Liver (tissue), 9 donors: ENCODE measurements around the gene DNAH17. TPM values are rescaled to one million over a fixed set of nuclear protein-coding genes. Genes with fewer than 3 reads are reported as not detected.
A peak's percentile ranks its signal among the peaks of the same experiment; 100 is the strongest.

Source experiments
- DNase-seq: peaks from one replicate; pipeline ENCODE4 v3.0.0-alpha.2; 2017; ENCODE audit warnings: low spot score
- H3K27ac ChIP-seq, 2 donors: one replicate each; pipeline ENCODE4 v1.7.0; 2013; ENCODE audit warnings: inconsistent platforms in 2 of 2, low read length in 2 of 2, control low read depth in 1 of 2, low read depth in 1 of 2, mild to moderate bottlenecking in 1 of 2
- H3K27me3 ChIP-seq, 4 donors: one replicate each; pipeline versions ENCODE4 v1.6.1 to v1.7.0; 2013; ENCODE audit warnings: low read length in 3 of 4, inconsistent platforms in 1 of 4, mild to moderate bottlenecking in 1 of 4, moderate library complexity in 1 of 4; ENCODE audit not compliant: control insufficient read depth in 4 of 4, insufficient read depth in 4 of 4
- H3K36me3 ChIP-seq, 4 donors: one replicate each; pipeline versions ENCODE4 v1.6.1 to v1.7.0; 2013; ENCODE audit warnings: low read length in 3 of 4, mild to moderate bottlenecking in 3 of 4, low read depth in 1 of 4, moderate library complexity in 1 of 4; ENCODE audit not compliant: control insufficient read depth in 4 of 4, insufficient read depth in 3 of 4
- H3K4me1 ChIP-seq, 4 donors: one replicate each; pipeline versions ENCODE4 v1.6.1 to v1.7.0; 2013; ENCODE audit warnings: low read length in 3 of 4, mild to moderate bottlenecking in 3 of 4, moderate library complexity in 1 of 4; ENCODE audit not compliant: control insufficient read depth in 4 of 4, insufficient read depth in 4 of 4
- H3K4me3 ChIP-seq, 3 donors: one replicate each; pipeline versions ENCODE4 v1.6.1 to v1.7.0; 2013; ENCODE audit warnings: low read length in 3 of 3, control low read depth in 1 of 3, low read depth in 1 of 3, mild to moderate bottlenecking in 1 of 3
- H3K9ac ChIP-seq, 2 donors: one replicate each; pipeline ENCODE4 v1.7.0; 2013; ENCODE audit warnings: low read length in 2 of 2, mild to moderate bottlenecking in 2 of 2, moderate library complexity in 2 of 2, control low read depth in 1 of 2, low read depth in 1 of 2
- H3K9me3 ChIP-seq, 4 donors: one replicate each; pipeline versions ENCODE4 v1.6.1 to v1.7.0; 2013; ENCODE audit warnings: low read length in 3 of 4; ENCODE audit not compliant: control insufficient read depth in 4 of 4
- EGR1 ChIP-seq, 2 donors: IDR thresholded peaks; 2 replicates each; pipeline ENCODE4 v1.6.1; 2016 to 2018; ENCODE audit warnings: antibody characterized with exemption in 2 of 2, low read depth in 2 of 2
- FOXA1 ChIP-seq: IDR thresholded peaks from 2 replicates; pipeline ENCODE4 v1.6.1; 2016; ENCODE audit warnings: antibody characterized with exemption
- FOXA2 ChIP-seq: IDR thresholded peaks from 2 replicates; pipeline ENCODE4 v1.6.1; 2016; ENCODE audit warnings: antibody characterized with exemption
- GABPA ChIP-seq, 2 donors: IDR thresholded peaks in 1 of 2; conservative IDR thresholded peaks in 1 of 2; 2 replicates each; pipeline ENCODE4 v1.6.1; 2016; ENCODE audit warnings: antibody characterized with exemption in 2 of 2, mild to moderate bottlenecking in 1 of 2, moderate library complexity in 1 of 2
- HNF4A ChIP-seq, 2 donors: conservative IDR thresholded peaks; 2 replicates each; pipeline ENCODE4 v1.6.1; 2016; ENCODE audit warnings: antibody characterized with exemption in 2 of 2, mild to moderate bottlenecking in 2 of 2
- JUND ChIP-seq, 2 donors: IDR thresholded peaks; 2 replicates each; pipeline ENCODE4 v1.6.1; 2016; ENCODE audit warnings: antibody characterized with exemption in 2 of 2
- NR2F2 ChIP-seq: IDR thresholded peaks from 2 replicates; pipeline ENCODE4 v1.6.1; 2016; ENCODE audit warnings: antibody characterized with exemption
- RAD21 ChIP-seq, 2 donors: IDR thresholded peaks; 2 replicates each; pipeline ENCODE4 v1.6.1; 2016; ENCODE audit warnings: antibody characterized with exemption in 2 of 2, mild to moderate bottlenecking in 2 of 2
- RXRA ChIP-seq, 2 donors: IDR thresholded peaks; 2 replicates each; pipeline ENCODE4 v1.6.1; 2017 to 2018; ENCODE audit warnings: antibody characterized with exemption in 2 of 2, mild to moderate bottlenecking in 1 of 2
- SP1 ChIP-seq: IDR thresholded peaks from 2 replicates; pipeline ENCODE4 v1.6.1; 2018; ENCODE audit warnings: antibody characterized with exemption, mild to moderate bottlenecking
- TAF1 ChIP-seq: conservative IDR thresholded peaks from 2 replicates; pipeline ENCODE4 v1.6.1; 2016; ENCODE audit warnings: antibody characterized with exemption, mild to moderate bottlenecking
- YY1 ChIP-seq: IDR thresholded peaks from 2 replicates; pipeline ENCODE4 v1.6.1; 2016; ENCODE audit warnings: antibody characterized with exemption, mild to moderate bottlenecking
- WGBS: extraction: QIAGEN DNeasy Blood & Tissue Kit; methylation state at CpG from one replicate; pipeline ENCODE4 v1.1.7; 2013; 5-methylcytosine and 5-hydroxymethylcytosine counted together
- polyA plus RNA-seq, 2 donors: library from polyadenylated mRNA; stranded (reverse) in 1 of 2; unstranded in 1 of 2; fragments of 200-250 nt in 1 of 2; fragments of >200 nt in 1 of 2; fragmentation: Nextera tagmentation in 1 of 2; extraction: Ambion mirVana in 1 of 2; gene quantifications; one replicate each; pipeline versions ENCODE4 v1.2.1 to v1.2.3, GENCODE V29; 2013 to 2015
- total RNA-seq, 2 donors: library from RNA; depleted of rRNA; stranded (reverse); fragments of >200 nt; gene quantifications; one replicate each; pipeline ENCODE4 v1.2.3, GENCODE V29; 2014
- TF ChIP-seq, protein P1 (sequence below): IDR thresholded peaks from 2 replicates; pipeline ENCODE4 v1.6.1; 2016; ENCODE audit warnings: antibody characterized with exemption
- TF ChIP-seq, protein P2 (sequence below): IDR thresholded peaks from 2 replicates; pipeline ENCODE4 v1.6.1; 2016; ENCODE audit warnings: antibody characterized with exemption, mild to moderate bottlenecking
- TF ChIP-seq, protein P3 (sequence below): fragments of 150-350 bp; IDR thresholded peaks from 2 replicates; pipeline ENCODE4 v1.5.1; 2017; ENCODE audit warnings: improper control_type of control experiment, low read depth, low read length; ENCODE audit not compliant: missing input control
- TF ChIP-seq, protein P4 (sequence below): IDR thresholded peaks from 2 replicates; pipeline ENCODE4 v1.6.1; 2016; ENCODE audit warnings: antibody characterized with exemption
- TF ChIP-seq, protein P5 (sequence below): IDR thresholded peaks from 2 replicates; pipeline ENCODE4 v1.6.1; 2016; ENCODE audit warnings: antibody characterized with exemption
- donor health status: healthy.
- donor health status: healthy.
- donor health status: healthy.
- donor health status: healthy.
- donor health status: healthy.

DNAH17 gene
- total and polyA plus RNA-seq, 4 donors: 0.09 to 0.79 TPM; not detected in 2

DNA sequence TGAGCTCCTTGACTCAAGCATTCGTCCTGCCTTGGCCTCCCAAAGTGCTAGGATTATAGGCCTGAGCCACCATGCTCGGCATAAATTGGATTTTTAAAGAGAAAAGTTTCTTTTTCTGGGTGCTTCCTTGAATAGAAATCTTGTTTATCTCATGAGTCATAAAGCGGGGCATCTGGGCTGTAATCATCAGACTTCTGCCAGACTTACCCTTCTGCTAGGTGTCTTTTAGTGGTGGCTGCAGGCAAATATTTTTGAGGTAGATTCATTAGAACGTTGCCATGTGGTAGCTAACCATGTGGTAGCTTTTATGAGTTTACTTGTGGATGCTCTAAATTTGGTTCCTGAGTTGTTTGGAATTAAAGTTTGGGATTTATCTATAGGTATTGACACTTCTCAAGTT is 185.4 kb downstream of the DNAH17 start:
- Histone ChIP-seq H3K36me3 (peaks cover 0 to 4% (median under 1%) of the 10 kb centered on the region in 4 donors), H3K27me3 (no peaks in the 10 kb centered on the region)
- WGBS: 84% methylated on average over 4 of the region's 4 CpGs

DNA sequence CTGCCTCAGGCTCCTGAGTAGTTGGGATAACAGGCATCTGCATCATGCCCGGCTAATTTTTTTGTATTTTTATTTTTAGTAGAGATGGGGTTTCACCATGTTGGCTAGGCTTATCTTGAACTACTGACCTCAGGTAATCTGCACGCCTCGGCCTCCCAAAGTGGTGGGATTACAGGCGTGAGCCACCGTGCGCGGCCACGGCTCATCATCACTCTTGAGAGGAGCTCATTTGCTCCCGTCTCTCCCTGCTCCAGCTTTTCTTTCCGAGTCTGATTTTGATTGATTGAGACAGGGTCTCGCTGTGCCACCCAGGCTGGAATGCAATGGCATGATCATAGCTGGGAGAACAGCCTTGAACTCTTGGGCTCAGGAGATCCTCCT is 186.2 kb downstream of the DNAH17 start:
- H3K9ac ChIP-seq: no peak overlapping the region
- no peaks in the 10 kb centered on the region for H3K27me3 ChIP-seq
- no peaks in the 10 kb centered on the region for H3K9me3 ChIP-seq
- 97% methylated on average over 11 of the region's 11 CpGs for WGBS
- peaks cover 0 to 15% (median 2%) of the 10 kb centered on the region in 4 donors for H3K4me1 ChIP-seq
- no peak for DNase-seq
- no peak overlapping the region for H3K4me3 ChIP-seq
- TF ChIP-seq, protein P1, sequence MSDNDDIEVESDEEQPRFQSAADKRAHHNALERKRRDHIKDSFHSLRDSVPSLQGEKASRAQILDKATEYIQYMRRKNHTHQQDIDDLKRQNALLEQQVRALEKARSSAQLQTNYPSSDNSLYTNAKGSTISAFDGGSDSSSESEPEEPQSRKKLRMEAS: no peak
- no peak for TF ChIP-seq TAF1
- no peak for TF ChIP-seq HNF4A (conservative IDR thresholded peaks at IDR 0.05)
- TF ChIP-seq, protein P2, sequence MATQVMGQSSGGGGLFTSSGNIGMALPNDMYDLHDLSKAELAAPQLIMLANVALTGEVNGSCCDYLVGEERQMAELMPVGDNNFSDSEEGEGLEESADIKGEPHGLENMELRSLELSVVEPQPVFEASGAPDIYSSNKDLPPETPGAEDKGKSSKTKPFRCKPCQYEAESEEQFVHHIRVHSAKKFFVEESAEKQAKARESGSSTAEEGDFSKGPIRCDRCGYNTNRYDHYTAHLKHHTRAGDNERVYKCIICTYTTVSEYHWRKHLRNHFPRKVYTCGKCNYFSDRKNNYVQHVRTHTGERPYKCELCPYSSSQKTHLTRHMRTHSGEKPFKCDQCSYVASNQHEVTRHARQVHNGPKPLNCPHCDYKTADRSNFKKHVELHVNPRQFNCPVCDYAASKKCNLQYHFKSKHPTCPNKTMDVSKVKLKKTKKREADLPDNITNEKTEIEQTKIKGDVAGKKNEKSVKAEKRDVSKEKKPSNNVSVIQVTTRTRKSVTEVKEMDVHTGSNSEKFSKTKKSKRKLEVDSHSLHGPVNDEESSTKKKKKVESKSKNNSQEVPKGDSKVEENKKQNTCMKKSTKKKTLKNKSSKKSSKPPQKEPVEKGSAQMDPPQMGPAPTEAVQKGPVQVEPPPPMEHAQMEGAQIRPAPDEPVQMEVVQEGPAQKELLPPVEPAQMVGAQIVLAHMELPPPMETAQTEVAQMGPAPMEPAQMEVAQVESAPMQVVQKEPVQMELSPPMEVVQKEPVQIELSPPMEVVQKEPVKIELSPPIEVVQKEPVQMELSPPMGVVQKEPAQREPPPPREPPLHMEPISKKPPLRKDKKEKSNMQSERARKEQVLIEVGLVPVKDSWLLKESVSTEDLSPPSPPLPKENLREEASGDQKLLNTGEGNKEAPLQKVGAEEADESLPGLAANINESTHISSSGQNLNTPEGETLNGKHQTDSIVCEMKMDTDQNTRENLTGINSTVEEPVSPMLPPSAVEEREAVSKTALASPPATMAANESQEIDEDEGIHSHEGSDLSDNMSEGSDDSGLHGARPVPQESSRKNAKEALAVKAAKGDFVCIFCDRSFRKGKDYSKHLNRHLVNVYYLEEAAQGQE: no peak
- TF ChIP-seq SP1: no peak
- TF ChIP-seq, protein P3, sequence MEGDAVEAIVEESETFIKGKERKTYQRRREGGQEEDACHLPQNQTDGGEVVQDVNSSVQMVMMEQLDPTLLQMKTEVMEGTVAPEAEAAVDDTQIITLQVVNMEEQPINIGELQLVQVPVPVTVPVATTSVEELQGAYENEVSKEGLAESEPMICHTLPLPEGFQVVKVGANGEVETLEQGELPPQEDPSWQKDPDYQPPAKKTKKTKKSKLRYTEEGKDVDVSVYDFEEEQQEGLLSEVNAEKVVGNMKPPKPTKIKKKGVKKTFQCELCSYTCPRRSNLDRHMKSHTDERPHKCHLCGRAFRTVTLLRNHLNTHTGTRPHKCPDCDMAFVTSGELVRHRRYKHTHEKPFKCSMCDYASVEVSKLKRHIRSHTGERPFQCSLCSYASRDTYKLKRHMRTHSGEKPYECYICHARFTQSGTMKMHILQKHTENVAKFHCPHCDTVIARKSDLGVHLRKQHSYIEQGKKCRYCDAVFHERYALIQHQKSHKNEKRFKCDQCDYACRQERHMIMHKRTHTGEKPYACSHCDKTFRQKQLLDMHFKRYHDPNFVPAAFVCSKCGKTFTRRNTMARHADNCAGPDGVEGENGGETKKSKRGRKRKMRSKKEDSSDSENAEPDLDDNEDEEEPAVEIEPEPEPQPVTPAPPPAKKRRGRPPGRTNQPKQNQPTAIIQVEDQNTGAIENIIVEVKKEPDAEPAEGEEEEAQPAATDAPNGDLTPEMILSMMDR: no peak
- TF ChIP-seq RXRA (IDR thresholded peaks at IDR 0.05): no peak
- no peak for TF ChIP-seq JUND (IDR thresholded peaks at IDR 0.05)
- no peak for TF ChIP-seq EGR1 (IDR thresholded peaks at IDR 0.05; ENCODE audit: low read depth in 2 of 2)
- TF ChIP-seq FOXA2: no peak
- no peak for TF ChIP-seq YY1
- TF ChIP-seq, protein P4, sequence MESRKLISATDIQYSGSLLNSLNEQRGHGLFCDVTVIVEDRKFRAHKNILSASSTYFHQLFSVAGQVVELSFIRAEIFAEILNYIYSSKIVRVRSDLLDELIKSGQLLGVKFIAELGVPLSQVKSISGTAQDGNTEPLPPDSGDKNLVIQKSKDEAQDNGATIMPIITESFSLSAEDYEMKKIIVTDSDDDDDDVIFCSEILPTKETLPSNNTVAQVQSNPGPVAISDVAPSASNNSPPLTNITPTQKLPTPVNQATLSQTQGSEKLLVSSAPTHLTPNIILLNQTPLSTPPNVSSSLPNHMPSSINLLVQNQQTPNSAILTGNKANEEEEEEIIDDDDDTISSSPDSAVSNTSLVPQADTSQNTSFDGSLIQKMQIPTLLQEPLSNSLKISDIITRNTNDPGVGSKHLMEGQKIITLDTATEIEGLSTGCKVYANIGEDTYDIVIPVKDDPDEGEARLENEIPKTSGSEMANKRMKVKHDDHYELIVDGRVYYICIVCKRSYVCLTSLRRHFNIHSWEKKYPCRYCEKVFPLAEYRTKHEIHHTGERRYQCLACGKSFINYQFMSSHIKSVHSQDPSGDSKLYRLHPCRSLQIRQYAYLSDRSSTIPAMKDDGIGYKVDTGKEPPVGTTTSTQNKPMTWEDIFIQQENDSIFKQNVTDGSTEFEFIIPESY: no peak
- no peak for TF ChIP-seq RAD21 (IDR thresholded peaks at IDR 0.05)
- TF ChIP-seq FOXA1: no peak
- no peak for TF ChIP-seq NR2F2
- TF ChIP-seq GABPA (IDR thresholded peaks at IDR 0.05 in 1 of 2, conservative IDR thresholded peaks at IDR 0.05 in 1 of 2): no peak
- TF ChIP-seq, protein P5, sequence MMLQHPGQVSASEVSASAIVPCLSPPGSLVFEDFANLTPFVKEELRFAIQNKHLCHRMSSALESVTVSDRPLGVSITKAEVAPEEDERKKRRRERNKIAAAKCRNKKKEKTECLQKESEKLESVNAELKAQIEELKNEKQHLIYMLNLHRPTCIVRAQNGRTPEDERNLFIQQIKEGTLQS: no peak
- peaks cover 0 to 4% (median under 1%) of the 10 kb centered on the region in 4 donors for H3K36me3 ChIP-seq
- peak overlapping the region in 1 of 2 donors; percentile 17 for H3K27ac ChIP-seq

More for the DNA sequence above, 185.4 kb downstream of the DNAH17 start:
- no peak for TF ChIP-seq FOXA2
- TF ChIP-seq, protein P2: no peak
- TF ChIP-seq SP1: no peak
- no peak for TF ChIP-seq NR2F2
- TF ChIP-seq FOXA1: no peak
- TF ChIP-seq, protein P1: no peak
- TF ChIP-seq TAF1: no peak
- TF ChIP-seq EGR1 (IDR thresholded peaks at IDR 0.05; ENCODE audit: low read depth in 2 of 2): no peak
- TF ChIP-seq JUND (IDR thresholded peaks at IDR 0.05): no peak
- peaks cover 0 to 21% (median 9%) of the 10 kb centered on the region in 4 donors for H3K4me1 ChIP-seq
- H3K9me3 ChIP-seq: no peaks in the 10 kb centered on the region
- H3K9ac ChIP-seq: no peak overlapping the region
- DNase-seq: no peak
- H3K27ac ChIP-seq: peak overlapping the region in 1 of 2 donors; percentile 17
- no peak overlapping the region for H3K4me3 ChIP-seq
